ENCODE data around the gene GAB1. TPM values are rescaled to one million over a fixed set of nuclear protein-coding genes. Genes with fewer than 3 reads are reported as not detected.
"Not testable (repeated sequence)": the region's sequence is repeated elsewhere in the genome, so short reads cannot be mapped to it uniquely, and the experiment has no call there.

The GAB1 gene
- polyA plus RNA-seq, 3 donors: 2.3 to 12.7 (median 3.9) TPM

DNA sequence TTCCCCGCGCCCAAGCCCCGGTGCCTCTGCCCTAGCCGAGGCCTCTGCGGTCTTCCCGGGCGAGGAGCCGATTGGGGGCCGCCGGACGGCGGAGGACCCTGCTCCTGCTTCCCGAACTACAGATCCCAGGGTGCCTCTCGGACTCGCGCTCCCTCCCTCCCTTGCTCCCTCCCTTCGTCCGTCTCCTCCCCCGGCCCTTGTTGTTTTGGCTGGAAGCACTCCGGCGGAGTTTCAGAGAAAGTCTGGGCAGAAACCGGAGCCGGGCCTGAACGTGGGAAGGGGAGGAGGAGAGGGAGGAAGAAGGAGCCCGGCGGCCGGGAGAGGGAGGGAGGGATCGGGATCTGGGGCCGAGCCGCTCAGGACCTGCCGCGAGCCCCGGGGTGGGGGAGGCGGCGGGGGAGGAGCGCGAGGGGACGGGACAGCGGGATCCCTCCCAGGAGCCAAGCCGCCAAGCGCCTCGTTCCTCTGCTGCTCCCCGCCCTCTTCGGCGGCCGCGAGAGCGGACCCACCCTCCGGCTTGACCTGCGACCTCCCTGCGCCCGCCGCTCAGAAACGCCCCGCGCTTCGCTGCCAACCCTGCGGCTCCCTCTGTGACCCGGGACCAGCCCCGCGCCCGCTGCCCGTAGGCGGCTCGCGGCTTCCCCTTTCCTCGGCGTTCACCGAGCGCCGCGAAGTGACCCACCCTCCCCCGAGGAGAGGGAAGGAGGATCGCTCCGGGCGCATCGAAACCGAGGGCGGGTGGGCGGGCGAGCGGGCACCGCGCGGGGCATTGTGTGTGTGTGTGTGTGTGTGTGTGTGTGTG is 496 bp upstream of the GAB1 start:
- 0 to 1% (median 1%) methylated on average over 60 to 84 of the region's 85 CpGs for WGBS, 3 donors
- H3K27ac ChIP-seq (ENCODE audit: low read depth, low read length): peak overlapping the region; percentile 86

DNA sequence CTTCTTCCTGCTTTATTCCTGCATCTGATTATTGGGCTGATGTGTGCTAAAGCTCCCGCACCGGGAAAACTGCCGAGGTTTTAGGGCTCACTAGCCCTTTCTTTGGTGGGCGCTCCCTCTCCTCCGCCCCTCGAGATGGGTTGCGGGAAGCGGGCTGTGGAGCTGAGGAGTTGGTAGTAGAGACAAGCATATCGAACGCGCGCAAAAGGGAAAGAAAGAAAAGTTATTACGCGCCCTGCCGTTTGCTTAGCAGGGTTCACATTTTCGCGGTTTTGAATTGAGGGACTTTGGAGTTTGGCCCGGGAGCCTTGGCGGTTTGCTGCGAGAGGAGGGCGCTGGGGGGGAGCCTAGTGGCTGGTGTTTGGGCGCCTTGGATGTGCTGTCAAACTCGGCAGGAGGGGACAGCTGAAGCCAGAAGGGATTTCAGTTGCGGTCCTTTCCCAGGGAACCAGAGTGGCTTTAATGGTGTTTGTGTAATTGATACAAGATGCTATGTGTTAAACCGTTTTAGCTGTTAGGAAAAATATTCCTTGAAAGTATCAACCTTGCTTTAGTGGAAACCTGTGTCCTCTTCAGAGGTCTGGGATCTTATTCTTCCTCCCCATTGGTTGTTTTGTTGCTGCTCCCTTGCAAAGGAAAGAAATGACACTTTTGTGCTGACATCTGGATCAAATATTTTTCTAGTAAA is 1.1 kb downstream of the GAB1 start:
- 0 to 1% (median 1%) methylated on average over 23 to 25 of the region's 25 CpGs for WGBS, 3 donors
- no peak overlapping the region for H3K27ac ChIP-seq (ENCODE audit: low read depth, low read length)

DNA sequence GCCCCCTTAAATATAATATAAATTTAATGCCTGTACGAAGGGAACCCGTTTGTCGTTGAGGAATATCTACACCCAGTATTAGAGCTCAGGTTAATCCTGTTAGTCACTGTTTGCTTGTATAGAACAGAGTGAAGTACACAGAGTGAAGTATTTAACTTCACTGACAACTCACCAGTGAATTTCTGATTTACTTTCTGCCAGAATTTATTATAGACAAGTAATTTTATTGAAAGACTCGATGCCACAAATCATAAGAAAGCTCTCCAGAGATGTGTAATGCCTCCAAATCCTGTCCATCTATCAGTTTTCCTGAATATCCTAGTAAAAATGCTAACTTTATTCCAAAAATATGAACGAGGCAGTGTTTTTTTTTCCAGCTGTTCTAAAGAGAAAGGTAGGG is 1.6 kb downstream of the GAB1 start:
- no peak overlapping the region for H3K27ac ChIP-seq (ENCODE audit: low read depth, low read length)
- WGBS, 3 donors: 25 to 51% (median 42%) methylated on average over 5 of the region's 5 CpGs

DNA sequence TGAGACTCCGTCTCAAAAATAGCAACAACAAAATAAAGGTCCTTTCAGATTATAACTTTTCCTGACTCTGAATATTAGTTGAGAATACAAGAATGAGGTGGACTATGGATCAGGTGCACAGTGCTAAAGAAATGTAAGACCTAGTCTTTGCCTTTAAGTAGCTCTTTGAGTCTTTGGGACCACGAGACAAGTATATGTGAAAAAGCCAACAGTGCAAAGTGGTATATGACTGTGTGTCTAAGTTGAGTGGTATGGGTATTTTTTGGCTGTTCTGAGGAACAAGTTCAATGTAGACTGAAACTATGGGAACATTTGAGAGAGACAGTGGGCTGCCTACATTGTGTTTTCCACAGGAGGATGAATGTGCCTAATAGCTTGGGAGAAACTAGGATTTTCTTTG is 2.8 kb downstream of the GAB1 start:
- no peak overlapping the region for H3K27ac ChIP-seq (ENCODE audit: low read depth, low read length)

DNA sequence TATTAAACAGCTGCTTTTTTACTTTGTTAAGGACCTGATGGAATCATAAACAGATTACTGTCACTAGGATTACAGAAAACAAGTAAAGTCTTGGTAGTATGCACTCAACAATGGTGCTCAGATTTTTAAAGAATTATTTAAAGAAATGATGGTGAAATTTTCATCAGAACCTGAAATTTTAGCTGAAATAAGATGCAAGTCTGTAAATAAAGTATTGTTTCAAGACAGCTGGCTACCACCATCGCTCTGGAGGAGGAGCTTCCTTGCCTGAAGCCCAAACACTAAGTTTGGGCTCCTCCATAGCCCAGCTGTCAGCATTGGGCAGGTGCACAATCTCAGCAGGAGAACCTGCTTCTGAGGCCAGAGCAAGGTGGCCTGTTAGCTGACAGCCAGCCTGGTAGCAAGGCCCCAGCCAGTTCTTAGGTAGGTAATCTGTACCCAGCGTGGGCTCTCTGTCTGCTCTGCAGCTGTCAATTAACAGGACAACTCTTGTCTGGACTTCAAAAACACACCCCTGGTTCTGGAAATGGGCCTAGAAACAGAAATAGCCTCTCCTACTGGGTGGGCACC is 4.6 kb downstream of the GAB1 start:
- no peak overlapping the region for H3K27ac ChIP-seq (ENCODE audit: low read depth, low read length)
- 84 to 97% (median 92%) methylated on average over 2 of the region's 2 CpGs for WGBS, 3 donors

More for the DNA sequence above, 2.8 kb downstream of the GAB1 start:
- WGBS, 3 donors: 79 to 86% (median 85%) methylated on average over 2 of the region's 2 CpGs

DNA sequence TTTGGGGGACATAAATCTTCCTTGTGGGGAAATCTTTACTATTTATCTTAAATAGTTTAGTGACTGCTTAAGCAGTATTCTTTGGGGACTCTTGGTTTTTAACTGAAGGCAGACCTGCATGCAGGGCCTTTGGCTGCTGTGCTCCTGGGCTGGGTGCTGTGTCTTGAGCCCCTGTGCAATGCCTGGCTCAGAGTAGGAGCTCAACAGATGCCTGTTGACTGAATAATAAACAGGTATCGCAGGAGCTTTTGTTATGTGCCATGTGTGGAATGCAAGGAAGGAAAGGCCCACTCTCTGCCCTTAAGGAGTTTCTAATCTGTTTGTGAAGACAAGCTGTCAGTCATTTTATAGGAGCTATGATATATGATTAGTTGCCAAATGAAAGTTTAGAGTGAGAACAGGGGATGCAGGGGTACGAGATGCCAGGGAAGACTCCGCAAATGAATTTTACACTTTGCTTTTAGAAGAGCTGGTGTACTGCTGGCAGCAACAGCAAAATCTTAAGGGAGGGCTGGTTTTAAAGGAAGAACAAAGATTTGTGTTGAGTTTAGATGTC is 6.7 kb downstream of the GAB1 start:
- 86 to 94% (median 91%) methylated on average over 3 of the region's 3 CpGs for WGBS, 3 donors

DNA sequence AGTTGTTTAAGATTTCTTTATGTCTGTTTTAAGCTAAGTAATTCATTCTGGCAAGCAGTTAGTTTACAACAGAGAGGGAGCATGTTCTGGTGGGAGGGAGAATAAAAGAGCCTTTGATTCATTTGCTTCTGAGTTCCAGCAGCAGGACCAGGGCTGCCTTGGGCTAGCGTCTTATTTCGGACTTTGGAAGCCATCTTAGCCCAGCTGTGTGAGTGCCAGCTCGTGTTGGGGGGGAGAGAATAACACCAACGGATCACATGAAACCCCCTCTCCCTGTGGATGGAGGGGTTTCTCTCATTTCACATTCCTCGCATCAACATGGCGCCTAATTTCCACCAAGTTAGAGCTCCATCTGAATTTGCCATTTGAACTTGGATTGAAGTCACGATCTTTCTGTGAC is 7.4 kb downstream of the GAB1 start:
- no peak overlapping the region for H3K27ac ChIP-seq (ENCODE audit: low read depth, low read length)
- WGBS, 3 donors: 80 to 85% (median 84%) methylated on average over 7 of the region's 7 CpGs

More for the DNA sequence above, 6.7 kb downstream of the GAB1 start:
- no peak overlapping the region for H3K27ac ChIP-seq (ENCODE audit: low read depth, low read length)

DNA sequence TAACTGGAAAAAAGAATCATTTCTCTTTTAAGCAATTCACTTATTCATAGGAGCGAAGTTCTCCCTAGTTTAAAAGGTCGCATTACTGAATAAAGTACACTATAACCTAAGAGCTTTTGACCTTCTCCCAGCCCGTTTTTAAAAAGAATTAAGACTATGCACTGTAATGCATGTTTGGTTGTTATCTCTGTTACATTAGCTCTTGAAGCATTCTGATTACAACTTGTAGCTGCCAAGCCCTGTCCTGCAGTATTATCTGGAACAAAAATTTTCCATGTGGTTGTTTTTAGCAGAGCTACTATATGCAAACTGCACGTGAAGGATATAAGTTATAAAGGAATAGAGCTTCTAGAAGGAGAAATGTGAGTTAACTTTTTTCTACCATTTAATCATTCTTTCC is 8.1 kb downstream of the GAB1 start:
- H3K27ac ChIP-seq (ENCODE audit: low read depth, low read length): no peak overlapping the region
- WGBS, 3 donors: 23 to 62% (median 52%) methylated on average over 4 of the region's 4 CpGs

DNA sequence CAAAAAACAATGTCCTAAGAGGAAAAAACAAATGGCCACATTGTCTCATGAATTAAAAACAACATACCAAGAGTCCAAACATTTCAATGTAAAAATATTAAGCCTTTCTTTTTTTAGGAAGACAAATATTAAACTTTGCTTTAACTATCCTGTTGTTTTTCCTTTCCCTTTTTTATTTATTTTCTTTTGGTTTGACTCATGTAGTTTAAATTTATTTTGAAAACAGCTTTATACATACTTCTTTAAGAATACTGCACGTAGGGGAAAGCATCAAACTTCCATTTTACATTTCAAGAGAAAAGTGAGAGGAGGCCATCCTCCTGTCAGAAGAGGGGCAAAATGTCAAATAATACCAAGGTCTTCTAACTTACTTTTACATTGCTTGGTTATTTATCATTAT is 8.7 kb downstream of the GAB1 start:
- 83 to 88% (median 84%) methylated on average over 1 of the region's 1 CpG for whole genome bisulfite sequencing, 3 donors
- H3K27ac ChIP-seq (ENCODE audit: low read depth, low read length): no peak overlapping the region

DNA sequence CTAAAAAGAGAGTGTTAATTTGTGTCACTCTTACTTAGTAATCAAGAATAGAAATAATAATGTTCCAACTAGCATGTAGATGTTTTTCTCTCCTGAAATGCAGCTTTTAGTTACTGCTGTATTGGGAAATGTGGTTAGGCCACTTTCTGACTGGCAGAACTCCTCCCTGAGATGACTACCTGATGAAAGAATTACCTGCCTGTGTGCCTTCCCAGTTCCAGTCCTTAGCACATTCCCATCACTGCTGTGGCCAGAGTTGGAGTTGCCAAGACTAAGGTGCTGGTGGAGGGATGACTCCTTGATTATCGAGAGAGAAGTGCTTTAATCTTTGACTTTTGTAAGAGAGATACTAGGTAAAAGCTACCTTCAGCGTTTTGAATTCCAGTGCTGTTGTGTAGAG is 9.5 kb downstream of the GAB1 start:
- no peak overlapping the region for H3K27ac ChIP-seq (ENCODE audit: low read depth, low read length)
- WGBS, 3 donors: 58 to 81% (median 74%) methylated on average over 2 of the region's 2 CpGs

DNA sequence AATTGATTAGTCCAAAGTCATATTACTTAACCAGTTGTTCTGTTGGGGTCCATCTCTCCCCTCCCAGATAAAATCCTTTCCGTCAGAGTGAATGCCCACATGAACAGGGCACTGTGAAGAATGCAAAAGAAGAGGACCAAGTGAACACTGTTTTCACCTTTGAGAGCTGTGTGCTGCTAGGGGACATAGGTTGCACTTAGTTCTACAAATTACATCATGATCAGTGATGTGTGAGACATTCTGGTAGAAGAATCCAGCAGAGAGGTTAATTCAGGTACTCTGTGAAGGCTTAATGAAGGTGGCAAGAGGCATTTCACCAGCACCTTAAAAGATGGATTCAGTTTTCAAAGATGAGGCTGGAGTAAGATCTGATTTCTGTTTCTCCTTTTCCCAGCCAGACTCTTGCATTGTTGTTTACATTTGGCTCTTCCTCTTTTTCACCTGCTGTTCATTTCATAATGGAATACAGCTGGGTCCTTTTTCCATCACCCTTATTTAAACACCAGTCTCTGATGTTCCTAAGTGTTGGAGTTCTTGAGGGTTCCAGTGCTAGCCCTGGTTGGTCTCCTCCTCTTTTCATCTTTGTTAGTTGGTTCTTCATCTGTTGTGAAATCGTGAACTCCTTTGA is 10.9 kb downstream of the GAB1 start:
- H3K27ac ChIP-seq (ENCODE audit: low read depth, low read length): no peak overlapping the region

DNA sequence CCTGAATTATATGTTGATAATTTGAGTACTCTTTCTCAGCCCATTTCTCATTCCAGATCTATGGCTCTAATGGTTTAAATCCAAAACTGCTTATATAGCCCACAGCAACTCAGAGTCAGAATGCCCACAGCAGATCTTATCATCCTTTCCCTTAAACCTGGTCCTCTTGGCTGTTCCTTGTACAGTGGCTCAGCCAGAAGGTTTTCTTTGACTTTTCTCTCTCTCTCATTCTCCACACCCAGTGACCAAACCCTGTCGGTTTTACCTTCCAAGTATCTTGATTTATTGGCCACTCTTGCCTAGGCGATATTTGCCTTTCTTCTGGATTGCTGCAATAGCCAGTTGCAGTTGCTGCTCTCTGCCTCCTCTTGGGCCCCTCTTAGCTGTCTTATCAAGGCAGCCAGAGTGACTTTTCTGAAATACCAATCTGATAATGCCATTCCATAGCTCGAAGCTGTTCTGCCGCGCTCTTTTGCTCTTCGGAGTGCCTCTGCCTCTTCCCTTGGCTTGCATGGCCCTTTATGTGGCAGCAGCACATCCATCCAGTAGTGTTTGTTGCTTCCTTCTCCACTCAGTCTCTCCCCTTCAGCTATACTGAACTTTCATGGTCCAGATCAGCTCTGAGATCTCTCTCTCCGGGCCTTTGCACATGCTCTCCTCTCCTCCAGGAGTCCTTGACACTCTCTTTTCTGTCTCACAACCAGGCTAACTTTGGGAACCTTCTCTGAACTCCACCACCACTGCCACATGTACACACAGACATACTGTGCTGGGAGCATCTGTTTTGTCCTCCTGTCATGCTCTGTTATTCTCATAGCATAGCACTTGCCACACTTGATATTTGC is 11.8 kb downstream of the GAB1 start:
- 69 to 82% (median 79%) methylated on average over 7 of the region's 7 CpGs for WGBS, 3 donors
- no peak overlapping the region for H3K27ac ChIP-seq (ENCODE audit: low read depth, low read length)

More for the DNA sequence above, 10.9 kb downstream of the GAB1 start:
- WGBS, 3 donors: 84 to 88% (median 87%) methylated on average over 2 of the region's 2 CpGs

DNA sequence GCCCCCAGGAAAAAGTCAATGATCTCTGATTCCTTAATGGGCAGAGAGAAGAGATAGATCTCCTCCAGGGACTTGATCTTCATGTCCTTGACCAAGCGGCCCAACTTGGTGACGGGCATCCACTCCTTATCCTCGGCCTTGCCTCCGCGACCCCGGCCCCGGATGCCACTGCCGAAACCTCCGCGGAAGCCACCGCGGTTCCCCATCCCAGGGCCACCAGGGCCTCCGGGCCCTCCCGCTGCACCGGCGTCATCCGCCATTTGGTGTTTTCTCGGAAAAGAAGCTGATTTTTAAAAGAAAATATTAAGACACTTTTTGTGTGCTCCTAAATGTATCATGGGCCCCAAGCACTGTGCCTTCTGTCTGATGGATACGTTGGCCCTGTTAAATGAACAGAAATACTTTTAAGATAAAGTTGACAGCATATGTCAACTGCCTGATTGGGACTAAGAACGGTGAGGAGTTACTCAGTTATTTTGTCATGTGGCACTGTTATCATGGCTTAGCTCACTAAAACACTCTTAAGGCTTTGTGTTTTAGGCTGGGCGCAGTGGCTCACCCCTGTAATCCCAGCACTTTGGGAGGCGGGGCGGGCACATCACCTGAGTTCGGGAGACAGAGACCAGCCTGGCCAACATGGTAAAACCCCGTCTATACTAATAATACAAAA is 13.3 kb downstream of the GAB1 start:
- WGBS, 3 donors: 96 to 98% (median 98%) methylated on average over 25 of the region's 25 CpGs
- not testable (repeated sequence) for H3K27ac ChIP-seq (ENCODE audit: low read depth, low read length)

DNA sequence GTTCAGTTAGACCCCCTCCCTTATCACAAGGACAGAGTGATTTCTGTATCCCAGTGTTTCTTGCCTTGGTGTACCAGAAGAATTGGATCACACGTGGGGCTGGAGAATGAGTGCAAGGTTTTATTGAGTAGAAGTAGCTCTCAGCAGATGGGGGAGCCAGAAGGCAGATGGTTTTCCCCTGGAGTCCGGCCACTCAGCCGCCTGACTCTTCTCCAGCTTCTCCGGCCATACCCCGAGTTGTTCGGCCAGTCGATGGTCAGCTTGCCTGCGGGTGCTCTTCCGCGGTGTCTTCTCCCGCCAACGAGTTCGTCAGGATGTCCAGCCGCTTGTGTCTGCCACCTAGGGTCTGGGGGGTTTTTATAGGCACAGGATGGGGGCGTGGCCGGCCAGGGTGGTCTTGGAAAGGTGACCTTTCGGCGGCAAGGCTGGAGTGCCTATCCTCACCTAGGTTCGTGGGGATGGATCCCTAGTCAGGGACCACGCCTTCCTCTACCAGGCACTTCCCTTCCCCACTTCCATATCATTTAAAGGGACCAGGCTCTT is 14.5 kb downstream of the GAB1 start:
- 90 to 94% (median 92%) methylated on average over 20 of the region's 20 CpGs for WGBS, 3 donors
- H3K27ac ChIP-seq (ENCODE audit: low read depth, low read length): no peak overlapping the region

DNA sequence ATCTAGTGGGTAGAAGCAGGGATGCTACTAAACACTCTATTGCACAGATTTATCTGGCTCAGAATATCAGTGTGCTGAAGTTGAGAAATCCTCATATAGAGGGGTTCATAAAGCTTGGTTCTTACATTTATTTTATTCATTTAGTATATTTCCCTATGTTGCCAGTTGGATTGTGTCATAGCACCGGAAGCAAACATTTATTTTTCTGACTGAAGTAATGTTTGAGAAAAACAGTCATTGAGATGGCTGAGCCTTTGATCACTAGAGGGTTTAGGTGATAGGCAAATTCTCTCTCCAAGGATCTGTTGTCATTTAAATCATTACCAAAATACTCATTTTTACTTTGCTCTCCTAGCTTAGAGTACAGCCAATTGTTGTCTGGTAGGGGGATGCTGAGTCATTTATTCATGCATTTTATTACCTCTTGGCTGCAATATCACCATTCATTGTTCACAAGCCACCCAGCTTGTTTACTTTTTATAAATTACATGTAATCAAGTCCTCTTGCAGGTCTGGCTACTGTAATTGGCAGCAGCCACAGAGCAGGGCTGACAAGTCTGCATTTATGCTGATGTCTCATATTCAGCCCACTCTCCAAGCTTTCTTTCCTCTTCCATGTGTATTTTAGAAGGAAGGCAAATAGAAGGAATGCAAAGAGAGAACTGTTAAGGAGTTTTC is 15.2 kb downstream of the GAB1 start:
- 22 to 46% (median 34%) methylated on average over 1 of the region's 1 CpG for WGBS, 3 donors
- H3K27ac ChIP-seq (ENCODE audit: low read depth, low read length): no peak overlapping the region

DNA sequence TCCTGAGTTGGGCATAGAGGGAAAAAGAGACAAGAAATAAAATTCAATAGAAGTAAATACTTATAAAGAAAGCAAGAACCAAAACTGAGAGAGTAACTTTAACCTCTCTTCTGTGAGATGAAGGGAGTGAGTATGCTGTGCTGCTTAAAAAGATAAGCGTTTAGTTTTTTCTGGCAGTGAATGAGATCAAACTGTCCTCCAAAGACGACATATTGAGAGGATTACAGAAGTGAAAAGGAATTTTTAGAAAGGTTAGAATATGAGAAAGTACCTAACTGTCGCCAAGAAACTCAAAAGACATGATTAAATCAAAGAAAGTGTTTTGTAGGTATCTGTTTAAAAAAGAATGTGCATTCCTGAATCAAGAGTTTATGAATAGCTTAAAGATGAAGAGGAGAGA is 16.0 kb downstream of the GAB1 start:
- WGBS, 3 donors: 51 to 55% (median 52%) methylated on average over 3 of the region's 3 CpGs
- no peak overlapping the region for H3K27ac ChIP-seq (ENCODE audit: low read depth, low read length)

DNA sequence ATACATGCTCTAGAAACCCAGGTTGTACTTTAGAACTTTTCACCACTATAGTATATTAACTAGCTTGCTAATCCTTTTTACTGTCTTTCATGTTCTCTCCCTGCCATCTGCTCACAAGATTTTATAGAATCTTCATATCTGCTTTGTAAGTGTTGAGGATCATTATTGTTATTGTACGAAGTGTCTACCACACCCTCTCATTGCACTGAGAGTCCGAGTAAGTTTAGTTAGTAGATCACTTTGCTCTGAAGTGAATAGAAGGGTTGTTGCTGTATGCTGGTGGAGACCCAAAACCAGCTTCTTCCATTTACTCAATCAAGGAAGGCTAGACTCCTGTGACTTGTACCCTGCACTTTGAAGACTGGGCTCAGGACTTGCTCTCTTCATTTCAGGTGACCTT is 17.1 kb downstream of the GAB1 start:
- H3K27ac ChIP-seq (ENCODE audit: low read depth, low read length): no peak overlapping the region
- 90 to 91% (median 91%) methylated on average over 2 of the region's 2 CpGs for WGBS, 3 donors

Data from adipose tissue (tissue), 3 donors.